Measurements from ENCODE around the gene RAPGEF4.

DNA sequence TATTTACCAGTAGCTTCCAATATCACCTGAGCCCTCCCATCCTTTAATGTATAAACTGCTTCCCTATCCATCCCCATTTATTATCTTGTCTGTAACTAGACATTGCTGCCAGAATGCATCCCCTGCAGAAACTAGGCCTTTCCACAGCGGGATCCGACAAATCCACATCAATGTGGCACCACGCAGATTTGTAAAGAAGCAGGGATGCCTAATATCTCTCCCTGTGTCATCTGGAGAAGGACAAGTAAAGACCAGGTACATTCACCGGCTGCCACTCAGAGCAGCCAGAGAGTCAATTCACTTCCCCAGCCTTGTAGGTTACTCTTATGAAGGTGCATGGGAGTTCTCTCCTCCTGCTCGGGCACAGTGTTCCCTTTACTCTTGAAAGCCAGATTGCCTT is 241.2 kb downstream of the RAPGEF4 start:
- TF ChIP-seq, protein P1, sequence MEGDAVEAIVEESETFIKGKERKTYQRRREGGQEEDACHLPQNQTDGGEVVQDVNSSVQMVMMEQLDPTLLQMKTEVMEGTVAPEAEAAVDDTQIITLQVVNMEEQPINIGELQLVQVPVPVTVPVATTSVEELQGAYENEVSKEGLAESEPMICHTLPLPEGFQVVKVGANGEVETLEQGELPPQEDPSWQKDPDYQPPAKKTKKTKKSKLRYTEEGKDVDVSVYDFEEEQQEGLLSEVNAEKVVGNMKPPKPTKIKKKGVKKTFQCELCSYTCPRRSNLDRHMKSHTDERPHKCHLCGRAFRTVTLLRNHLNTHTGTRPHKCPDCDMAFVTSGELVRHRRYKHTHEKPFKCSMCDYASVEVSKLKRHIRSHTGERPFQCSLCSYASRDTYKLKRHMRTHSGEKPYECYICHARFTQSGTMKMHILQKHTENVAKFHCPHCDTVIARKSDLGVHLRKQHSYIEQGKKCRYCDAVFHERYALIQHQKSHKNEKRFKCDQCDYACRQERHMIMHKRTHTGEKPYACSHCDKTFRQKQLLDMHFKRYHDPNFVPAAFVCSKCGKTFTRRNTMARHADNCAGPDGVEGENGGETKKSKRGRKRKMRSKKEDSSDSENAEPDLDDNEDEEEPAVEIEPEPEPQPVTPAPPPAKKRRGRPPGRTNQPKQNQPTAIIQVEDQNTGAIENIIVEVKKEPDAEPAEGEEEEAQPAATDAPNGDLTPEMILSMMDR (IDR thresholded peaks at IDR 0.05): no peak
- TF ChIP-seq EP300 (IDR thresholded peaks at IDR 0.05): no peak

Data from tibial nerve (tissue), 4 donors.